ENCODE measurements around the gene HOXA10. TPM values are rescaled to one million over a fixed set of nuclear protein-coding genes. Genes with fewer than 3 reads are reported as not detected.

HOXA10 gene
- total RNA-seq, 1 donor from 2014 or later: 0.12 TPM

DNA sequence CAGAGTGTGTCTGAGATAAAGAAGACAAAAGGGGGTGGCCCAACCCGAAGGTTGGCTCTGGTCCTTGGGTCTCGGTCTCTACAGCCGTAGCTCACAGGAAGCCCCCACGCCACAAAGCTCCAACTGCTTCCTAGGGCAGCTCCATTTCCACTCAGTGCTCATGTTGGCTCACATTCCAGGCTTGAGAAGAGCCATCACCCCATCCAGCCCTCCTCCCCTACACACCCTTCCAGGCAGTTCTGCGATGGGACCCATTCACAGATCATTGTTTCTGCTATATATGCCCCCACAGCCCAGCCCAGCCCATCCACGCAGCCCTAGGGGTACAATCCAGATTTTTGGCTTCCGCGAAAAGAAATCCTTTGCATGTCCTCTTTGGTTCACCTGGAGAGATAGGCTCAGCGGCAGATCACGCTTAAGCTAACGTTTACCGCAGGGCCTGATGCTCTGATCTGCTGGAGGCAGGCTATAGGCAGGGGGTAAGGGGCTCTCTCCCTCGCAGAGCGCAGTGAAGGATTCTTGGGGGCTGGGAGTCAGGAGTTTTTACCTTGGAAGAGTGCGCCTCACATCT lies 17.1 kb upstream of the HOXA10 start:
- Mint-ChIP-seq H3K27ac (ENCODE audit: unreplicated experiment) (no peak overlapping the region), H3K27me3 (ENCODE audit: low read depth) (peaks cover 82% of the 10 kb centered on the region), H3K4me3 (ENCODE audit: unreplicated experiment) (no peak overlapping the region), H3K4me1 (ENCODE audit: low read depth) (peaks cover 24% of the 10 kb centered on the region), H3K36me3 (ENCODE audit: low read depth) (peaks cover 4% of the 10 kb centered on the region), H3K9me3 (ENCODE audit: low read depth) (no peaks in the 10 kb centered on the region)
- no peak for DNase-seq (ENCODE audit: low spot score)
- TF ChIP-seq CTCF (IDR thresholded peaks at IDR 0.05): no peak

DNA sequence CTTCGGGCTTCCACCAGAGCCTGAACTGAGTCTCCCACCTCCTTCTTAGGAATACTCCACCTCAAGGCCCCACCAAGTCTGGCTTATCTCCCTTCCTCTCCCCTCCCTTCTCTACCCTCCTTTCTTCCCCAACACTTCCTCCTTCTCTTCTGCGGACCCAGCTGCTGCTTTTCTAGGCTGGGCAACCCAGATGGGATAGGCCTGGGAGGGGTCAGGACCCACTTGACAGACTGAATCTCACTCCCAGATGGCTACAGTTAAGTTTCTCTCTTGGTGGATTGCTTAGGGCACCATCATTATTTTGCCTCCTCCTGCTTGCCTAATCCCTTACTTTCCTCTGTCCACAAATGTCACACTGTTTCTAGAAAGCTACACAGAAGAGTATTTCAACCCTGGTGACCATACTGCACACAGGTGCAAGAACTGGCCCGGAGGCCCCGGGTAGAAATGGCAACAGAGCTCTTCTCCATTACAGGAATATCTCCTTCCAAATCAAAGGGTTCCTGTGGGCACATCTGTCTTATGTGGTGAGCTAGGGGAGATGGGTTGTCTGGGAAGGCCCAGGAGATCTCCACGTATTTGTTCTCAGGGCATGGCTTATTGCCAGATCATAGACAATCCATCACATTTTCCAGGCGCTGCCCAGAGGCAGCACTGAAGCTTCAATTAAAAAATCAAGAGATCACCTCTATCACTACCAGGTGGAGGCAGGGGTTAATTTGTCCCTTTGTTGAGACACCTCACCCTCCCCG lies 16.1 kb upstream of the HOXA10 start:
- peaks cover 31% of the 10 kb centered on the region for H3K4me1 Mint-ChIP-seq (ENCODE audit: low read depth)
- H3K4me3 Mint-ChIP-seq (ENCODE audit: unreplicated experiment): no peak overlapping the region

DNA sequence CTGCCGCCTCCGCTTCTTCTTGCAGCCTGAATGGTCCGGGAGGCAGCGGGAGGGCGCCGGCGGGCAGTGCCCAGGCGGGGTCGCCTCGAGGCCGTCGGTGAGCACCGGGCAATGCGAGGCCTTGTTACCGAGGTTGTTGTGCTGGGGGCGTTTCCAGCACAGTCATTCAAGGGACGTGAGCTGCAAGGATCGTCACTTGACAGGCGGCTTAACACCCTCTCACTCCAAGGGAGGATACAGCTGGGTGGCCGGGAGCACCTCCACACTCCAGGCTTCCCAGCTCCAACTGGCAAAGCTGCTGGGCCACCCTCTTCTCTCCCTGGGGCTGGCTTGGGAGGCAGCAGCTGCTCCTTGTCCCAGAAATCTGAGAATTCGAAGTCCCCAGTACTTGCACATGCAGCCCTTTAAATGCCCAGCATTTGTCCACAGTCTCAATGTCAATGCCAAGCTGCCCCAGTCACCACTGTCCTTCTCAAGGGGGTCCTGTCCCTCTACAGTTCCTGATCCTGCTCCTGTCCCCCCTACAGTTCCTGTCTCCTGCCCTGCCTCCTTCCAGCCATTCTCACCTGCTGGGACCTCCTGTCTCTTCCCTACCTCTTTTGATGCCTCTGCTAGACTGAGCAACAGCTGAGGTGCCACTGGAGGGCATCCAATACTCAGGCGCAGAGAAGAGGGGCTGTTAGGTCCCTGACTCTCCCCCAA lies 15.3 kb upstream of the HOXA10 start:
- no peak for DNase-seq (ENCODE audit: low spot score)
- no peak for TF ChIP-seq CTCF (IDR thresholded peaks at IDR 0.05)
- H3K36me3 Mint-ChIP-seq (ENCODE audit: low read depth): peaks cover 4% of the 10 kb centered on the region
- H3K4me1 Mint-ChIP-seq (ENCODE audit: low read depth): peaks cover 38% of the 10 kb centered on the region
- H3K27me3 Mint-ChIP-seq (ENCODE audit: low read depth): peaks cover 86% of the 10 kb centered on the region
- no peak overlapping the region for H3K27ac Mint-ChIP-seq (ENCODE audit: unreplicated experiment)
- no peaks in the 10 kb centered on the region for H3K9me3 Mint-ChIP-seq (ENCODE audit: low read depth)
- H3K4me3 Mint-ChIP-seq (ENCODE audit: unreplicated experiment): peak overlapping the region; percentile 66

More for the DNA sequence above, 16.1 kb upstream of the HOXA10 start:
- Mint-ChIP-seq H3K36me3 (ENCODE audit: low read depth) (peaks cover 4% of the 10 kb centered on the region), H3K27me3 (ENCODE audit: low read depth) (peaks cover 87% of the 10 kb centered on the region), H3K27ac (ENCODE audit: unreplicated experiment) (no peak overlapping the region), H3K9me3 (ENCODE audit: low read depth) (no peaks in the 10 kb centered on the region)
- no peak for DNase-seq (ENCODE audit: low spot score)
- TF ChIP-seq CTCF (IDR thresholded peaks at IDR 0.05): no peak

DNA sequence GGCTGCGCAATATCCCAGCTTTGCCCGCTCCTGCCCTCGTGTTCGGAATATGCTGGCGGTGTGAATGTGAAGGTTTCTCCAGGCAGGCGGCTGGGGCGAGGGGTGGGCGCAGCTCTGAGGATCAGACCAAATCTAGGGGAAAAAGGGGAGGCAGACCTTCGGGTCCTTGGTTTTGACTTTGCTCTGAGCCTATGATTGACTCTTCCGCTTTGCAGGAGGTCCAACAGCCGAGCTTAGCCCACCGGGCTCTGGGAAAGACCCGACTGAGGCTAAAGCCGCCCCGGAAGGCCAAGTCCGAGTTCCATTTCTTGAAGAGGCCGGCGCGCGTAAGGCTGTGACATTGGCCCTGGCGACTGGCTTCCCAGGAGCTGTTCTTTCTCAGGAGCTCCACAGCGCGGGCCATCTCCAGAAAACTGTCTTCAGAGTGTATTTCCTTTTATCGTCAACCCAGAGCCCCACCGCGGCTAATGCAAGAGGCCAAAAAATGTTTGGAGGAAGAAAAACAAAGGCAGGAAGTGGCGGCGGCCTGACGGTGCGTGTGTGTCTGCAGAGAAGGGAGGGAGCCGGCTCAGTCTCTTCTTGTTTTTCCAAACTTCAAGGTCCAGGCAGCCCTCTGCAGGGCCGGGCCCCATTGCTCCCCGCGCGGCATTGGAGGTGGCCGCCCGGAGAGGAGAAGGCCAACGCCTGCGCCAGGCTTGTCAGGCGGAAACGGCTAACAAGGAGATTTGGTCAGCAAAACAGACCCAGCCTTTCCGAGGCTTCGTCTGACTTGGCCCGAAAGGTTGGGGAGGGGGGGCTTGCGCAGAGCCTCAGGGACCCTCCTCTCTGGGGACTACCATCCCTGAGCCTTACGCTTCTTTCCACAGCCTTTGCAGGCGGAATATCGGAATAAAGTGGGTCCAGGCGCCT lies 14.5 kb upstream of the HOXA10 start:
- peaks cover 44% of the 10 kb centered on the region for H3K4me1 Mint-ChIP-seq (ENCODE audit: low read depth)
- H3K4me3 Mint-ChIP-seq (ENCODE audit: unreplicated experiment): peak overlapping the region; percentile 66
- H3K9me3 Mint-ChIP-seq (ENCODE audit: low read depth): no peaks in the 10 kb centered on the region
- peaks cover 4% of the 10 kb centered on the region for H3K36me3 Mint-ChIP-seq (ENCODE audit: low read depth)
- no peak overlapping the region for H3K27ac Mint-ChIP-seq (ENCODE audit: unreplicated experiment)
- H3K27me3 Mint-ChIP-seq (ENCODE audit: low read depth): peaks cover 85% of the 10 kb centered on the region
- no peak for DNase-seq (ENCODE audit: low spot score)
- no peak for TF ChIP-seq CTCF (IDR thresholded peaks at IDR 0.05)

Data from chondrocyte (in vitro differentiated cells).